Endothelial cell of umbilical vein (primary cell): Measurements from ENCODE around the gene EEIG1. TPM values are rescaled to one million over a fixed set of nuclear protein-coding genes. Genes with fewer than 3 reads are reported as not detected.

ENCODE experiments used
- BruUV-seq: library from RNA; stranded (reverse); fragments of 400-500 nt; replicated peaks from 2 replicates; lab custom pipeline; 2021; lab: Mats Ljungman, UMichigan
- CTCF ChIA-PET: fragments of 300-600, 350-600 bp; sonication (Branson Sonifier 250); formaldehyde crosslinking; loops from one replicate; lab custom pipeline; 2021; ENCODE audit warnings: antibody characterized with exemption, inconsistent platforms; lab: Charles Lee
- POLR2A ChIA-PET: fragments of 300-600, 350-600 bp; sonication (Branson Sonifier 250); formaldehyde crosslinking; loops from one replicate; lab custom pipeline; 2021; ENCODE audit warnings: antibody characterized with exemption, inconsistent platforms; lab: Charles Lee
- DNase-seq: peaks from one replicate; pipeline ENCODE4 v3.0.0-alpha.2; 2011; ENCODE audit warnings: low read depth, low spot score
- FAIRE-seq: peaks from 2 replicates; lab custom pipeline; 2011; peaks lifted over from hg19 to GRCh38; lab: Jason Lieb, UNC
- H2AFZ ChIP-seq: 2 replicates; pipeline ENCODE4 v1.6.0; 2012; ENCODE audit warnings: low read depth, low read length, control low read depth, inconsistent platforms
- H3K27ac ChIP-seq: 2 replicates; pipeline ENCODE4 v1.5.1; 2011; ENCODE audit warnings: low read depth, mild to moderate bottlenecking, control low read depth, low read length, moderate library complexity; ENCODE audit not compliant: insufficient read depth
- H3K27me3 ChIP-seq, 2 experiments: 2 replicates each; pipeline versions ENCODE4 v1.6.0 to v1.6.1; 2011; ENCODE audit warnings: low read length in 2 of 2, mixed read lengths in 1 of 2; ENCODE audit not compliant: control insufficient read depth in 2 of 2, insufficient read depth in 2 of 2
- H3K36me3 ChIP-seq, 2 experiments: 2 replicates in 1 of 2; 3 replicates in 1 of 2; pipeline ENCODE4 v1.5.1; 2011; ENCODE audit warnings: low read length in 2 of 2, mild to moderate bottlenecking in 1 of 2, moderate library complexity in 1 of 2; ENCODE audit not compliant: control insufficient read depth in 2 of 2, insufficient read depth in 2 of 2; ENCODE audit errors: extremely low read depth in 1 of 2
- H3K4me1 ChIP-seq: 3 replicates; pipeline ENCODE4 v1.5.1; 2011; ENCODE audit warnings: mild to moderate bottlenecking, low read length; ENCODE audit not compliant: control insufficient read depth, insufficient read depth; ENCODE audit errors: extremely low read depth
- H3K4me2 ChIP-seq: 2 replicates; pipeline ENCODE4 v1.6.1; 2011; ENCODE audit warnings: low read length, control low read depth, mixed read lengths; ENCODE audit not compliant: insufficient read depth
- H3K4me3 ChIP-seq, 3 experiments: fragments of 200-600 bp in 1 of 3; sonication (generic), shearing (Covaris generic) in 1 of 3; replicated peaks in 1 of 3; 2 replicates each; pipeline ENCODE4 v1.5.1; 2011 to 2016; ENCODE audit warnings: control low read depth in 3 of 3, low read length in 3 of 3, mild to moderate bottlenecking in 2 of 3, inconsistent platforms in 1 of 3, low read depth in 1 of 3, moderate library complexity in 1 of 3; ENCODE audit not compliant: insufficient read depth in 1 of 3
- H3K79me2 ChIP-seq: 2 replicates; pipeline ENCODE4 v1.6.0; 2012; ENCODE audit warnings: low read length, inconsistent platforms; ENCODE audit not compliant: control insufficient read depth, insufficient read depth
- H3K9ac ChIP-seq: replicated peaks from 2 replicates; pipeline ENCODE3; 2011; ENCODE audit warnings: low read length, control low read depth; ENCODE audit not compliant: insufficient read depth; ENCODE audit errors: extremely low read depth
- H3K9me1 ChIP-seq: replicated peaks from 3 replicates; pipeline ENCODE4 v1.6.0; 2011; ENCODE audit warnings: mild to moderate bottlenecking, low read length; ENCODE audit not compliant: control insufficient read depth, insufficient read depth; ENCODE audit errors: extremely low read depth
- H3K9me3 ChIP-seq: replicated peaks from 2 replicates; pipeline ENCODE4 v1.5.1; 2012; ENCODE audit warnings: low read length, inconsistent platforms; ENCODE audit not compliant: control insufficient read depth, insufficient read depth
- H4K20me1 ChIP-seq: replicated peaks from 2 replicates; pipeline ENCODE3; 2011; ENCODE audit warnings: mild to moderate bottlenecking, low read length; ENCODE audit not compliant: control insufficient read depth, insufficient read depth; ENCODE audit errors: extremely low read depth
- CTCF ChIP-seq, 2 donors: IDR thresholded peaks; 1 replicate in 1 of 2; 2 replicates in 1 of 2; pipeline ENCODE4 v1.5.1; 2011; ENCODE audit warnings: low read length in 2 of 2, mild to moderate bottlenecking in 2 of 2, moderate library complexity in 2 of 2, control low read depth in 1 of 2, inconsistent platforms in 1 of 2, low read depth in 1 of 2; ENCODE audit not compliant: insufficient read depth in 1 of 2; ENCODE audit errors: extremely low read depth in 1 of 2
- EZH2 ChIP-seq: IDR thresholded peaks from 2 replicates; pipeline ENCODE4 v1.6.1; 2012; ENCODE audit warnings: borderline replicate concordance, low read depth, mild to moderate bottlenecking, moderate library complexity, low read length, inconsistent platforms; ENCODE audit not compliant: severe bottlenecking
- FOS ChIP-seq: IDR thresholded peaks from 2 replicates; pipeline ENCODE4 v1.6.1; 2011; ENCODE audit warnings: mild to moderate bottlenecking, low read length, moderate library complexity, borderline replicate concordance; ENCODE audit not compliant: insufficient read depth
- GATA2 ChIP-seq: IDR thresholded peaks from 2 replicates; pipeline ENCODE4 v1.7.0; 2011; ENCODE audit warnings: low read depth, mild to moderate bottlenecking, moderate library complexity, mixed read lengths, low read length; ENCODE audit not compliant: insufficient read length, insufficient read depth
- JUN ChIP-seq: IDR thresholded peaks from 2 replicates; pipeline ENCODE4 v1.6.1; 2011; ENCODE audit warnings: borderline replicate concordance, low read depth; ENCODE audit not compliant: insufficient read length, insufficient read depth
- MAX ChIP-seq: IDR thresholded peaks from 2 replicates; pipeline ENCODE4 v1.6.1; 2011; ENCODE audit not compliant: insufficient read depth, insufficient read length
- MYC ChIP-seq: IDR thresholded peaks from one replicate; pipeline ENCODE4 v1.6.1; 2011; ENCODE audit warnings: mild to moderate bottlenecking, low read depth, low read length
- POLR2A ChIP-seq: IDR thresholded peaks from 2 replicates; pipeline ENCODE4 v1.6.1; 2012; ENCODE audit warnings: low read depth, mild to moderate bottlenecking, control low read depth, low read length
- POLR2AphosphoS5 ChIP-seq: IDR thresholded peaks from 2 replicates; pipeline ENCODE4 v1.6.1; 2012; ENCODE audit warnings: low read depth, mild to moderate bottlenecking, control low read depth, low read length, moderate library complexity; ENCODE audit not compliant: insufficient read depth
- dilution Hi-C: fragments of 300-500 bp; cut with MboI; formaldehyde crosslinking; loops from one replicate; pipeline ENCODE4 v1.15.0; 2019; ENCODE audit warnings: low sequenced_read_pairs; ENCODE audit not compliant: extremely low pct_ligation_motif_present
- intact Hi-C: fragments of 100-400 bp; cut with micrococcal nuclease; formaldehyde crosslinking; loops from one replicate; pipeline ENCODE4 v1.10.0; 2022
- polyA plus RNA-seq, 4 experiments: library from polyadenylated mRNA; depleted of rRNA in 3 of 4; stranded (reverse) in 3 of 4; unstranded in 1 of 4; fragments of >200 nt; gene quantifications; 2 replicates each; pipeline versions ENCODE4 v1.2.1 to v1.2.3, GENCODE V29; 2011 to 2012; ENCODE audit warnings: missing spikeins in 1 of 4
- total RNA-seq: library from RNA; stranded (reverse); gene quantifications from 2 replicates; pipeline ENCODE4 v1.2.3, GENCODE V29; 2021

The EEIG1 gene
- total and polyA plus RNA-seq, 2 donors (not counting 3 experiments of a cell fraction or from before 2014, with no cell fraction given) = 8.4 to 19.0 TPM

- no peak overlapping the region for H3K4me3 ChIP-seq
- H3K27me3 ChIP-seq = no peaks in the 10 kb centered on the region
- no peak overlapping the region for H3K27ac ChIP-seq
- H3K9ac ChIP-seq = no peak overlapping the region
- H4K20me1 ChIP-seq = no peaks in the 10 kb centered on the region
- peaks cover 9% of the 10 kb centered on the region for H3K79me2 ChIP-seq
- FAIRE-seq = no peak
- no TSS peak for BruUV-seq
- no peak for DNase-seq
- dilution Hi-C loops (no loop called here), intact Hi-C loops (no loop called here)
- ChIA-PET CTCF (interaction anchor here (10.3 kb wide), 1 partner anchor 40 kb away, joined by 71 read pairs; no protein-coding TSS in a partner anchor), POLR2A (no interaction called here)
- no peaks in the 10 kb centered on the region for H3K36me3 ChIP-seq
- H3K4me1 ChIP-seq = peaks cover 18% of the 10 kb centered on the region
- TF ChIP-seq EZH2 (no peak), POLR2A (no peak), FOS (no peak), MAX (no peak), GATA2 (no peak)
- H2AFZ ChIP-seq = no peak overlapping the region
- H3K9me3 ChIP-seq = no peaks in the 10 kb centered on the region
- H3K4me2 ChIP-seq = no peak overlapping the region
- no peaks in the 10 kb centered on the region for H3K9me1 ChIP-seq
Observed at GRCh38 chr9:127982912-127983311, 2.1 kb upstream of the EEIG1 start.

- no peaks in the 10 kb centered on the region for H3K9me3 ChIP-seq
- peak overlapping the region; percentile 71 for H2AFZ ChIP-seq
- no peaks in the 10 kb centered on the region for H3K9me1 ChIP-seq
- peaks cover 22% of the 10 kb centered on the region for H3K4me1 ChIP-seq
- DNase-seq = no peak
- no peaks in the 10 kb centered on the region for H3K36me3 ChIP-seq
- no peaks in the 10 kb centered on the region for H3K27me3 ChIP-seq
- ChIA-PET CTCF (interaction anchor here (0.6 to 10.3 kb wide), 8 partner anchors 16 to 1671 kb away, joined by 3 to 71 read pairs (median 3); no protein-coding TSS in a partner anchor), POLR2A (no interaction called here)
- no peaks in the 10 kb centered on the region for H4K20me1 ChIP-seq
- FAIRE-seq = no peak
- peak overlapping the region; percentile 54 for H3K27ac ChIP-seq
- peak overlapping the region; percentile 64 for H3K4me2 ChIP-seq
- intact Hi-C loops (loop anchor here (1.0 to 2.0 kb wide), 3 partner anchors 17 to 39 kb away; no protein-coding TSS in a partner anchor), dilution Hi-C loops (no loop called here)
- H3K4me3 ChIP-seq = peak overlapping the region; percentile 18 to 33 (median 31)
- peaks cover 15% of the 10 kb centered on the region for H3K79me2 ChIP-seq
- no TSS peak for BruUV-seq
- peak overlapping the region; percentile 76 for H3K9ac ChIP-seq
- TF ChIP-seq CTCF (IDR thresholded peaks at IDR 0.05; ENCODE audit: extremely low read depth in 1 of 2, insufficient read depth in 1 of 2, low read depth in 1 of 2, low read length in 2 of 2) (no peak), JUN (no peak), POLR2AphosphoS5 (no peak), MYC (no peak), POLR2A (no peak), MAX (no peak), FOS (no peak), EZH2 (no peak), GATA2 (no peak)
Observed at GRCh38 chr9:127981559-127982121, 851 bp upstream of the EEIG1 start.
